HFFc6 (cell line): ENCODE data around the gene ANO6. TPM values are rescaled to one million over a fixed set of nuclear protein-coding genes. Genes with fewer than 3 reads are reported as not detected.

Experiments used
- DNase-seq: peaks from one replicate; pipeline ENCODE4 v3.0.0-alpha.2; 2018
- H3K27ac Mint-ChIP-seq: 2 replicates; pipeline ENCODE4 v1.8.0; 2020; ENCODE audit warnings: mild to moderate bottlenecking, mixed read lengths
- H3K27me3 Mint-ChIP-seq: 2 replicates; pipeline ENCODE4 v1.8.0; 2021; ENCODE audit warnings: mild to moderate bottlenecking, moderate library complexity, mixed read lengths; ENCODE audit not compliant: insufficient read depth
- H3K36me3 Mint-ChIP-seq: 2 replicates; pipeline ENCODE4 v1.8.0; 2021; ENCODE audit warnings: low read depth, mixed read lengths
- H3K4me1 Mint-ChIP-seq: 2 replicates; pipeline ENCODE4 v1.8.0; 2020; ENCODE audit warnings: low read depth, mixed read lengths
- H3K4me3 Mint-ChIP-seq: 2 replicates; pipeline ENCODE4 v1.8.0; 2020; ENCODE audit warnings: mild to moderate bottlenecking, moderate library complexity, mixed read lengths
- H3K9me3 Mint-ChIP-seq: 2 replicates; pipeline ENCODE4 v1.8.0; 2020; ENCODE audit warnings: mild to moderate bottlenecking, mixed read lengths
- total RNA-seq, 6 experiments: library from RNA; stranded (reverse); fragmentation: NEBNext Ultra II Directional; extraction: Animal tissue kit (Norgen Biotek cat#: 25700); gene quantifications; 2 replicates in 1 of 6; 3 replicates in 5 of 6; pipeline ENCODE4 v1.2.3, GENCODE V29; 2021
- TF ChIP-seq, protein P1 (sequence below): fragments of 200-600 bp; sonication (generic); IDR thresholded peaks from 2 replicates; pipeline ENCODE4 v1.5.0; 2021; ENCODE audit warnings: antibody characterized with exemption, mild to moderate bottlenecking

ANO6 gene
- total RNA-seq, 6 experiments from 2014 or later, result 44.4 to 58.6 (median 53.3) TPM

DNA sequence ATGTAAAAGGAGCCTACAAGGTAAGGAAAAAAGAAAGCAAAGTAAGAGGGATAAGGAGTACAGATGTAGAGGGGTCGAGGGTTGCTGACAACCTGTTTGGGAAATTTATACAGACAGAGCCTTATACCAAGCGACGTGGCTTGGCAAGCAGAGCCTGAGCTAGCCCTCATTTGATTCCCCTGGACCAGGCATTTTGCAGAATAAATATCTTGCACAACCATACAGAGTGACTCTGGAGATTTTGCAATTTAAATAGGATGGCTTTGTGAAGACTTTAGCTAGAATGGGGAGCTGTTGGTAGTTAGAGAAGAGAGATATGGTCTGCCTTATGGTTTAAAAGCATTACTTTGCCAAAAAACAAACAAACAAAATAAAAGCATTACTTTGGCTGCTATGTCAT is 11.1 kb upstream of the ANO6 start:
- Mint-ChIP-seq H3K27ac (no peak overlapping the region), H3K27me3 (no peaks in the 10 kb centered on the region; the same call in 1 of the 2 replicates), H3K4me1 (peaks cover 23% of the 10 kb centered on the region), H3K9me3 (no peaks in the 10 kb centered on the region), H3K4me3 (no peak overlapping the region), H3K36me3 (no peaks in the 10 kb centered on the region; the same call in 1 of the 2 replicates)
- no peak for DNase-seq
- TF ChIP-seq, protein P1, sequence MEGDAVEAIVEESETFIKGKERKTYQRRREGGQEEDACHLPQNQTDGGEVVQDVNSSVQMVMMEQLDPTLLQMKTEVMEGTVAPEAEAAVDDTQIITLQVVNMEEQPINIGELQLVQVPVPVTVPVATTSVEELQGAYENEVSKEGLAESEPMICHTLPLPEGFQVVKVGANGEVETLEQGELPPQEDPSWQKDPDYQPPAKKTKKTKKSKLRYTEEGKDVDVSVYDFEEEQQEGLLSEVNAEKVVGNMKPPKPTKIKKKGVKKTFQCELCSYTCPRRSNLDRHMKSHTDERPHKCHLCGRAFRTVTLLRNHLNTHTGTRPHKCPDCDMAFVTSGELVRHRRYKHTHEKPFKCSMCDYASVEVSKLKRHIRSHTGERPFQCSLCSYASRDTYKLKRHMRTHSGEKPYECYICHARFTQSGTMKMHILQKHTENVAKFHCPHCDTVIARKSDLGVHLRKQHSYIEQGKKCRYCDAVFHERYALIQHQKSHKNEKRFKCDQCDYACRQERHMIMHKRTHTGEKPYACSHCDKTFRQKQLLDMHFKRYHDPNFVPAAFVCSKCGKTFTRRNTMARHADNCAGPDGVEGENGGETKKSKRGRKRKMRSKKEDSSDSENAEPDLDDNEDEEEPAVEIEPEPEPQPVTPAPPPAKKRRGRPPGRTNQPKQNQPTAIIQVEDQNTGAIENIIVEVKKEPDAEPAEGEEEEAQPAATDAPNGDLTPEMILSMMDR, result no peak

- H3K27me3 Mint-ChIP-seq, result no peaks in the 10 kb centered on the region; the same call in 1 of the 2 replicates
- no peak overlapping the region for H3K4me3 Mint-ChIP-seq
- DNase-seq, result no peak
- H3K36me3 Mint-ChIP-seq, result no peaks in the 10 kb centered on the region; the same call in 1 of the 2 replicates
- no peak overlapping the region for H3K27ac Mint-ChIP-seq
- H3K4me1 Mint-ChIP-seq, result peaks cover 19% of the 10 kb centered on the region
- TF ChIP-seq, protein P1, result no peak
- H3K9me3 Mint-ChIP-seq, result no peaks in the 10 kb centered on the region
These were observed 10.6 kb upstream of the ANO6 start for GRCh38 chr12:45205165-45205825.

DNA sequence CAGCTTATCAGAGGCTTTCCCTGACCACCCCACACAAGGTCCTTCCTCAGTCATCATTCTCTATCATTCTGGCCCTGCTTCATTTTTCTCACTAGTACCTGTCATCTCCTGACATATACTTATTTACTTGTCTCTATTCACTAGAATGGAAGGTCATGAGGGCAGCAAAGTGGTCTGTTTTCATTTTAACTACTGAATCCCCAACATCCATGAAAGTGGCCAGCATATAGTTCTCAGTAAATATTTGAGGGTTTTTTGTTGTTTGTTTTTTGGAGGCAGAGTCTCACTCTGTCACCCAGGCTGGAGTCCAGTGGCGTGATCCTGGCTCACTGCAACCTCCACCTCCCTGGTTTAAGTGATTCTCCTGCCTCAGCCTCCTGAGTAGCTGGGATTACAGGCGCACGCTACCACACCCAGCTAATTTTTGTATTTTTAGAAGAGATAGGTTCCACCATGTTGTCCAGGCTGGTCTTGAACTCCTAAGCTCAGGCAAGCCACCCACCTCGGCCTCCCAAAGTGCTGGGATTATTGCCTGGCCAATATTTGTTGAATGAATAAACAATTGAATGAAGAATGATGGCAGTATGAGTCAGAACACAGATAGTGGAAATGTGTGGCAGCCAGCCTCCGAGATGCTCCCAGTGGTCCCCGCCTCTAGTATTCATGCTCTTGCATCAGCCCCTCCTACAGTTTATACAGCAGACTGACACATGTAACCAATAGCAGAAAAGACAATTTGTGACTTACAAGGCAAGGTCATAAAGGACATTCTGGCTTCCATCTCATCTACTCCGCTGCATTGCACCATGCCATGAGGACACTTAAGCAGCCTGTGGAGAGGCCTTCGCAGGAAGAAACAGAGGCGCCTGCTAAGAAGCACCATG is 7.0 kb upstream of the ANO6 start:
- Mint-ChIP-seq H3K36me3 (no peaks in the 10 kb centered on the region; the same call in 1 of the 2 replicates), H3K4me1 (peaks cover 24% of the 10 kb centered on the region), H3K27ac (no peak overlapping the region)

DNA sequence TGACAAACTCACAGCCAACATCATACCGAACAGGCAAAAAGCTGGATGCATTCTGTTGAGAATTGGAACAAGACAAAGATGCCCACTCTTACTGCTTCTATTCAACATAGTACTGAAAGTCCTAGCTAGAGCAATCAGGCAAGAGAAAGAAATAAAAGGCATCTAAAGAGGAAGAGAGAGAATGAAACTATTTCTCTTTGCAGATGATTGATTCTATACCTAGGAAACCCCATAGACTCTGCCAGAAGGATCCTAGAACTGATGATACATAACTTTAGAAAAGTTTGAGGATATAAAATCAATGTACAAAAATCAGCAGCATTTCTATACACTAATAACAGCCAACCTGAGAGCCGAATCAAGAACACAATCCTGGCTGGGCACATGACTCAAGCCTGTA is 6.1 kb upstream of the ANO6 start:
- TF ChIP-seq, protein P1, result no peak
- H3K36me3 Mint-ChIP-seq, result no peaks in the 10 kb centered on the region; the same call in 1 of the 2 replicates
- no peaks in the 10 kb centered on the region; the same call in 1 of the 2 replicates for H3K27me3 Mint-ChIP-seq
- no peak for DNase-seq
- no peak overlapping the region for H3K4me3 Mint-ChIP-seq
- H3K9me3 Mint-ChIP-seq, result no peaks in the 10 kb centered on the region
- H3K4me1 Mint-ChIP-seq, result peaks cover 33% of the 10 kb centered on the region
- H3K27ac Mint-ChIP-seq, result no peak overlapping the region

More for the DNA sequence above, 7.0 kb upstream of the ANO6 start:
- Mint-ChIP-seq H3K4me3 (no peak overlapping the region), H3K9me3 (no peaks in the 10 kb centered on the region), H3K27me3 (no peaks in the 10 kb centered on the region; the same call in 1 of the 2 replicates)
- DNase-seq, result no peak
- TF ChIP-seq, protein P1, result no peak

DNA sequence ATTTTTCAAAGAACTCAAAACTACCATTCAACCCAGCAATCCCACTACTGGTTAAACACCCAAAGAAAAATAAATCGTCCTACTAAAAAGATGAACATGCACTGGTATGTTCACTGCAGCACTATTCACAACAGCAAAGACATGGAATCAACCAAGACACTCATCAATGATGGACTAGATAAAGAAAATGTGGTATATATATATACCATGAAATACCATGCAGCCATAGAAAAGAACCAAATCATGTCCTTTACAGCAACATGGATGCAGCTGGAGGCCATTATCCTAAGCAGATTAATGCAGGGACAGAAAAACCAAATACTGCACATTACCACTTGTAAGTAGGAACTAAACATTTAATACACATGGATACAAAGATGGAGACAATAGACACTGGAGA is 3.8 kb upstream of the ANO6 start:
- Mint-ChIP-seq H3K9me3 (no peaks in the 10 kb centered on the region), H3K36me3 (peaks cover 5% of the 10 kb centered on the region), H3K27me3 (peaks cover 2% of the 10 kb centered on the region), H3K27ac (no peak overlapping the region), H3K4me1 (peaks cover 38% of the 10 kb centered on the region), H3K4me3 (no peak overlapping the region)
- TF ChIP-seq, protein P1, result no peak
- DNase-seq, result no peak
